Activated CD4-positive, alpha-beta T cell treated with anti-CD3 and anti-CD28 coated beads for 36 hours (primary cell): ENCODE results near the gene ANO10. TPM values are rescaled to one million over a fixed set of nuclear protein-coding genes. Genes with fewer than 3 reads are reported as not detected.

Experiments
- ATAC-seq: fragments of 200-7000 bp; cut with Tn5 transposase; one replicate; pipeline ENCODE4 v1.10.0; 2021; ENCODE audit warnings: mild to moderate bottlenecking, moderate library complexity
- CTCF ChIA-PET: fragments of 350-600 bp; sonication (Branson Sonifier 250); formaldehyde crosslinking; loops from one replicate; lab custom pipeline; 2021; ENCODE audit warnings: antibody characterized with exemption; lab: Charles Lee
- POLR2A ChIA-PET: fragments of 350-600 bp; sonication (Branson Sonifier 250); formaldehyde crosslinking; loops from one replicate; lab custom pipeline; 2021; ENCODE audit warnings: antibody characterized with exemption, inconsistent platforms; lab: Charles Lee
- DNase-seq: peaks from one replicate; pipeline ENCODE4 v3.0.0-alpha.2; 2020
- H3K27ac Mint-ChIP-seq: one replicate; pipeline ENCODE4 v1.8.0; 2021; ENCODE audit warnings: mixed read lengths
- H3K27me3 Mint-ChIP-seq: one replicate; pipeline ENCODE4 v1.8.0; 2021; ENCODE audit warnings: mixed read lengths
- H3K36me3 Mint-ChIP-seq: one replicate; pipeline ENCODE4 v1.8.0; 2021; ENCODE audit warnings: low read depth, mixed read lengths
- H3K4me1 Mint-ChIP-seq: one replicate; pipeline ENCODE4 v1.8.0; 2021; ENCODE audit warnings: mixed read lengths
- H3K4me3 Mint-ChIP-seq: one replicate; pipeline ENCODE4 v1.8.0; 2021; ENCODE audit warnings: mild to moderate bottlenecking, moderate library complexity, mixed read lengths
- H3K9me3 Mint-ChIP-seq: one replicate; pipeline ENCODE4 v1.8.0; 2021; ENCODE audit warnings: low read depth, mixed read lengths
- intact Hi-C, 2 experiments: fragments of 100-400 bp; cut with DNase I in 1 of 2; cut with micrococcal nuclease in 1 of 2; formaldehyde crosslinking; loops; one replicate each; pipeline versions ENCODE4 v1.14.2 to v1.15.1; 2022 to 2024; cut with DNase I, micrococcal nuclease
- total RNA-seq, 2 experiments: library from RNA; stranded (reverse); gene quantifications; one replicate each; pipeline ENCODE4 v1.2.3, GENCODE V29; 2021

Gene ANO10
- total RNA-seq, 2 experiments from 2014 or later: 6.9 to 9.4 TPM

GRCh38 chr3:43436507-43437140 is 185.2 kb downstream of the ANO10 start:
- Mint-ChIP-seq H3K36me3 (peaks cover 9% of the 10 kb centered on the region), H3K27me3 (no peaks in the 10 kb centered on the region), H3K9me3 (peaks cover 5% of the 10 kb centered on the region), H3K27ac (no peak overlapping the region), H3K4me1 (peaks cover 4% of the 10 kb centered on the region), H3K4me3 (no peak overlapping the region)
- ChIA-PET CTCF (interaction anchor here (0.8 kb wide), 1 partner anchor 105 kb away, joined by 4 read pairs; no protein-coding TSS in a partner anchor), POLR2A (no interaction called here)
- no peak for ATAC-seq
- no peak for DNase-seq
- intact Hi-C loops: no loop called here

DNA sequence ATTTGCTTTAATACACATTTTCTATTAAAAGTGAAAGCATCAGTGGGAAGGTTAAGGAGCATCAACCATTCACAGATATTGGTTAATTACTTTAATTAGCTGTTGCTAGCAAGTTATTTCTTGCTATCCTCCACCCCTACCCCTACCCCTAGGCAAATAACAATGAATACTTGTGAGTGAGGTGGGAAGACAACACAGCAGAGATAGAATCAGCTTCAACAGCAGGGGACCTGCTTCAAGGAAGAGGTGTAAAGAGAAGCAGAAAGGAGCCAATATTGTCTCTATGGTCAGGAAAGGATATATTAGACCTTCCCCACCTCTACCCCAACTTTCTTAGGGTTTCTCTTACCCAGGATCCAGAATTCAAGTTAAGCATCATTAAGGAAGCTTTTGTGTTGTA is 186.1 kb downstream of the ANO10 start:
- H3K9me3 Mint-ChIP-seq: peaks cover 5% of the 10 kb centered on the region
- POLR2A ChIA-PET: no interaction called here
- DNase-seq: no peak
- peaks cover 11% of the 10 kb centered on the region for H3K36me3 Mint-ChIP-seq
- CTCF ChIA-PET: no interaction called here
- H3K4me3 Mint-ChIP-seq: no peak overlapping the region
- peaks cover 2% of the 10 kb centered on the region for H3K4me1 Mint-ChIP-seq
- H3K27me3 Mint-ChIP-seq: no peaks in the 10 kb centered on the region
- no peak for ATAC-seq
- H3K27ac Mint-ChIP-seq: no peak overlapping the region
- intact Hi-C loops: no loop called here

DNA sequence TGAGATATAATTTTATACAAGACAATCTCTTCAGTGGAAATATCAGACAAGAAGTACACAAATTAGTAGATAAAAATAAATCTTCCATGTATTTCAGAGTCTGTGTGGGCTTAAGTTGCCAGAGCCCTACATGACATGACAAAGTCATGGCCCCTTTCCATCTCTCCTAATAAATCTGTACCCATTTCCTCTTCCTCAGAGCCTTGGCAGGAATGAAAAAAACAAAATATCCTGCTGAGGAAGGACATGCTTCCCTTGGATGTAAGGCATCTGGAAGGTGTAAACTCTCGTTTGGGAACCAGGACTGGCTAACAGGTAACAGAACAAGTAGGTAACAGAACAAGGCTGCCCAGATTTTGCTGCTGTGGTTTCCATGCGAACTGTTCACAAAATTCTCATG is 187.4 kb downstream of the ANO10 start:
- DNase-seq: no peak
- H3K4me3 Mint-ChIP-seq: no peak overlapping the region
- H3K36me3 Mint-ChIP-seq: peaks cover 11% of the 10 kb centered on the region
- no peaks in the 10 kb centered on the region for H3K27me3 Mint-ChIP-seq
- peaks cover 5% of the 10 kb centered on the region for H3K9me3 Mint-ChIP-seq
- ChIA-PET POLR2A (no interaction called here), CTCF (interaction anchor here (0.9 kb wide), 1 partner anchor 25 kb away, joined by 3 read pairs; no protein-coding TSS in a partner anchor)
- ATAC-seq: no peak
- H3K4me1 Mint-ChIP-seq: no peaks in the 10 kb centered on the region
- H3K27ac Mint-ChIP-seq: no peak overlapping the region
- intact Hi-C loops: no loop called here

GRCh38 chr3:43432462-43432861 is 189.3 kb downstream of the ANO10 start:
- no peaks in the 10 kb centered on the region for H3K9me3 Mint-ChIP-seq
- H3K27me3 Mint-ChIP-seq: no peaks in the 10 kb centered on the region
- no peak overlapping the region for H3K27ac Mint-ChIP-seq
- H3K4me1 Mint-ChIP-seq: no peaks in the 10 kb centered on the region
- ChIA-PET CTCF (interaction anchor here (0.7 kb wide), 1 partner anchor 16 kb away, joined by 3 read pairs; no protein-coding TSS in a partner anchor), POLR2A (no interaction called here)
- DNase-seq: no peak
- H3K4me3 Mint-ChIP-seq: no peak overlapping the region
- peaks cover 3% of the 10 kb centered on the region for H3K36me3 Mint-ChIP-seq
- no peak for ATAC-seq
- intact Hi-C loops: no loop called here

- CTCF ChIA-PET: no interaction called here
- DNase-seq: no peak
- Mint-ChIP-seq H3K9me3 (peaks cover 6% of the 10 kb centered on the region), H3K36me3 (peaks cover 7% of the 10 kb centered on the region), H3K4me3 (no peak overlapping the region), H3K27ac (no peak overlapping the region), H3K4me1 (no peaks in the 10 kb centered on the region), H3K27me3 (no peaks in the 10 kb centered on the region)
- ATAC-seq: no peak
- POLR2A ChIA-PET: no interaction called here
- intact Hi-C loops: no loop called here
Measured at GRCh38 chr3:43426388-43426787, 195.4 kb downstream of the ANO10 start.

DNA sequence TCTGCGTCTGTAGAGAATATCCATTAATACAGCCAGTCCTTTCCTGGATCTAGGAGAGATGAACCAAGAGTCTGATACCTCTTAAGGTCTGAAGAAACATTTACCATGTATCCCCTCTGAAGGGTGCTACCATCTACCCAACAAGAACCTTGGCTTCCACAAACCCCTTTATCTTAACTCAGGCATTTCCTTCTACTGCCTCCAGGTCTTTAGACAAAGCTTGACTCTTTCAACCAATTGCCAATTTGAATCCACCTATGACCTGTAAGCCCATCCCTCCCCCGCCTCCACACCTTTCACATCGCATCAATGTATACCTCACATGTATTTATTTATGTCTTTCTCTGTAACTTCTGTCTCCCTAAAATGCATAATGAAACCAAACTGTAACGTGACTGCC is 196.0 kb downstream of the ANO10 start:
- Mint-ChIP-seq H3K4me3 (no peak overlapping the region), H3K27me3 (no peaks in the 10 kb centered on the region), H3K9me3 (peaks cover 6% of the 10 kb centered on the region), H3K4me1 (no peaks in the 10 kb centered on the region), H3K27ac (no peak overlapping the region), H3K36me3 (peaks cover 6% of the 10 kb centered on the region)
- intact Hi-C loops: no loop called here
- DNase-seq (no peak), ATAC-seq (no peak)
- ChIA-PET CTCF (no interaction called here), POLR2A (no interaction called here)

DNA sequence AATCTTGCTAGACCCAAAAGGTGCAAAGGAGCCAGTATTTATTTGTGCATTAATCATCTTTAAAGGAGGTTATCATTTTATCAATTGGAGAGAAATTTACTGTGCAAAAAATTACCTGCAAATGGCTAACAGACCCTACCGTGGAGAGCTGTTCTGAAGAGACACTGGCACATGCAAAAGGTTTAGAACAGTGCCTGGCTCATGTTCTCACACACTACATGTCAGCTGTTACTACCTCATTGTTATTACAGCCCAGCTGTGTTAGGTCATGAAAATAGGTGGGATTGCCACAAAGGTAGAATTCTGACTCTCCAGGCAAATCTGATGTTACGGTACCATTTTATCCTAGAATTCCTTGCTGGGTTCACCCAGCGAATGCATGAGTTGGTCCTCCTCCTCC is 198.2 kb downstream of the ANO10 start:
- ChIA-PET POLR2A (no interaction called here), CTCF (no interaction called here)
- no peaks in the 10 kb centered on the region for H3K4me1 Mint-ChIP-seq
- ATAC-seq: no peak
- H3K36me3 Mint-ChIP-seq: peaks cover 6% of the 10 kb centered on the region
- no peak overlapping the region for H3K27ac Mint-ChIP-seq
- no peak for DNase-seq
- H3K27me3 Mint-ChIP-seq: no peaks in the 10 kb centered on the region
- no peak overlapping the region for H3K4me3 Mint-ChIP-seq
- H3K9me3 Mint-ChIP-seq: peaks cover 6% of the 10 kb centered on the region
- intact Hi-C loops: no loop called here

- CTCF ChIA-PET: interaction anchor here (0.7 kb wide), 1 partner anchor 1117 kb away, joined by 3 read pairs; no protein-coding TSS in a partner anchor
- Mint-ChIP-seq H3K4me3 (no peak overlapping the region), H3K9me3 (peaks cover 6% of the 10 kb centered on the region), H3K27ac (no peak overlapping the region), H3K36me3 (peaks cover 6% of the 10 kb centered on the region), H3K4me1 (no peaks in the 10 kb centered on the region), H3K27me3 (no peaks in the 10 kb centered on the region)
- ATAC-seq: no peak
- intact Hi-C loops: no loop called here
- POLR2A ChIA-PET: no interaction called here
- no peak for DNase-seq
Measured at GRCh38 chr3:43423142-43423541, 198.7 kb downstream of the ANO10 start.

- Mint-ChIP-seq H3K27me3 (no peaks in the 10 kb centered on the region), H3K36me3 (no peaks in the 10 kb centered on the region), H3K27ac (no peak overlapping the region), H3K4me1 (peaks cover 4% of the 10 kb centered on the region), H3K4me3 (no peak overlapping the region), H3K9me3 (no peaks in the 10 kb centered on the region)
- DNase-seq: no peak
- ATAC-seq: no peak
- POLR2A ChIA-PET: no interaction called here
- CTCF ChIA-PET: no interaction called here
- intact Hi-C loops: no loop called here
Measured at GRCh38 chr3:43418601-43419272, 203.1 kb downstream of the ANO10 start.

DNA sequence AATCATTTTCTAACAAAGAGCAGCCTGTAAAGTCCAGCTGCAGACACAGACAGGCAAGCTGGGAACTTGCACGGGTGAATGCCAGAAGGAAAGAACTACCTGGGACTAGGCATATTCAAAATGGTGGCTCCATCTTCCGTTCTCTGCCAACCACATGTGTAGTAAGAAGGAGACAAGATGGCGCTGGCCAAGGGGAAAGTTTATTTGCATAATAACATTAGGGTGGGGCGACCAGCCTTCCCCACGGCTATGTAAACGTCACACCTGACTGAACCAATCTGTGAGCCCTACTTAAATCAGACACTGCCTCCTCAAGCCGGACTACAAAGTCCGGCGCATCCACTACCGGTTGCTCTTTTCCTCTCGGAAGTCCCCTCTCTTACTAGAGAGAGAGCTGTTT is 204.7 kb downstream of the ANO10 start:
- POLR2A ChIA-PET: no interaction called here
- ATAC-seq (no peak), DNase-seq (no peak)
- H3K27ac Mint-ChIP-seq: no peak overlapping the region
- no peaks in the 10 kb centered on the region for H3K9me3 Mint-ChIP-seq
- H3K4me3 Mint-ChIP-seq: no peak overlapping the region
- H3K27me3 Mint-ChIP-seq: no peaks in the 10 kb centered on the region
- H3K4me1 Mint-ChIP-seq: peaks cover 17% of the 10 kb centered on the region
- CTCF ChIA-PET: interaction anchor here (0.6 kb wide), 1 partner anchor 320 kb away, joined by 3 read pairs; no protein-coding TSS in a partner anchor
- intact Hi-C loops: no loop called here
- no peaks in the 10 kb centered on the region for H3K36me3 Mint-ChIP-seq

DNA sequence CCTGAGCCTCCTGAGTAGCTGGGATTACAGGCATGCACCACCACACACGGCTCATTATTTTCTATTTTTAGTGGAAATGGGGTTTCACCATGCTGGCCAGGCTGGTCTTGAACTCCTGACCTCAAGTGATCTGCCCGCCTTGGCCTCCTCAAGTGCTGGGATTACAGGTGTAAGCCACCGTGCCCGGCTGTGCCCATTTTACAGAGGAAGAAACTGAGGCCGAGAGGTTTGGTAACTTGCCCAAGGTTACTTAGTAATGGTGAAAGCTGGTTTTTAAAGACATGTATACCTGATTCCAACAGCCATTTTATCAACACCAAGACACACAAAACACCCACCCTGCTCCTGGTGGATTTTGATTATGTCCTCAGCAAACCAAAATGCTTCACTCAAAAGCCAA is 206.7 kb downstream of the ANO10 start:
- no peak overlapping the region for H3K4me3 Mint-ChIP-seq
- DNase-seq: no peak
- H3K9me3 Mint-ChIP-seq: no peaks in the 10 kb centered on the region
- ChIA-PET CTCF (interaction anchor here (0.7 to 1.1 kb wide), 2 partner anchors 223 to 310 kb away, joined by 3 read pairs; no protein-coding TSS in a partner anchor), POLR2A (no interaction called here)
- no peaks in the 10 kb centered on the region for H3K36me3 Mint-ChIP-seq
- no peaks in the 10 kb centered on the region for H3K27me3 Mint-ChIP-seq
- peaks cover 17% of the 10 kb centered on the region for H3K4me1 Mint-ChIP-seq
- intact Hi-C loops: no loop called here
- no peak overlapping the region for H3K27ac Mint-ChIP-seq
- ATAC-seq: no peak
